T-helper 1 cell (primary cell): ENCODE data around the gene KLF7.

ENCODE experiments used
- DNase-seq, 5 donors: peaks; one replicate each; pipeline ENCODE4 v3.0.0-alpha.2; 2012 to 2020

Gene KLF7

DNA sequence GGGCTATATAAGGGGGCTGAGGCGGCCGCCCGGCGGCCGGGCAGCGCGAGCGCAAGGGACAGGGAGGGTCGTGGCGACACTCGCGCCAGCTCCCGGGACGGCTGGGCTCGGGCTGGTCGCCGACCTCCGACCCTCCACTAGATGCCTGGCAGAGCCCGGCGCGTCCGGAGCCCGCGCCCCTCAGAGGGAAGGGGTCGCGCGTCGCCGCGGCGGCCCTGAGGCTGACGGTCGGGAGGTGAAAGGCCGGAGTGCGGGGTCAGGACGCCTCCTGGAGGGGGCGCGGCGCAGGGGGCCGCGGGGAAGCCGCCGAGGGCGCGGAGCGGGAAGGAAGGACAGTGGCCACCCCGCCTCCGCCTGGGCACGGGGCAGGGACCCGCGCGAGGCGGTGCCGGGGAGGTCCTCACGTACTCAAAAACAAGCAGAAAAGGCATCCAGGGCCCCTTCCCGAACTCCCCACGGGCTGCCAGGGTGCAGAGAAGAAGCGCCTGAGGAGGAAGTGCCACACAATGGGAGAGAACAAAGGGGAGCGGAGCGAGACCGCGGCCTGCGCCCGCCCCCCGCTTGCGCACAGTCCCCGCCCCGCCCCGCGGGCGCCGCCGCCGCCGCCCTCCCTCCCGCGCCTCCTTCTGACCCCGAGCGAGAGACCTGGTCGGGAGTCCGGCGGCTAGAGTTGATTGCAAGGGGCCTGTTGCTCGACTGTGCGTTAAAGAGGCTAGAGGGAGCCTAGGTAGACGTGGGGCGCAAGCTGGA lies 776 bp upstream of the KLF7 start:
- DNase-seq: peak; percentile 47 to 75 (median 63)

DNA sequence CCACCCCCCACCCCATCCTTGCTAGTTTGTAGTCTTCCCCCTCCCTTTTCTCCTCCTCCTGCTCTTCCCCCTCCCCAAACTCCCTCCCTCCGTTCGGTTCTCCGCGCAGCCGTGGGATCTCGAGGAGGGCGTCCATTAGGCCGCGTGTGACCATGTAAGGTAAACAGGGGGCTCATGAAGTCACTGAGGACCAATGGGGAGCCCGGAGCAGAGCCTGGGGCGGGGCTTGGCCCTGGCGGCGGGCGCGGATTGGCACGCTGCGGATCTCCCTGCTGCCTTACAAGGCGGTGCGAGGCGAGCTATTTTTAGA lies 246 bp upstream of the KLF7 start:
- peak; percentile 85 to 99 (median 91) for DNase-seq

DNA sequence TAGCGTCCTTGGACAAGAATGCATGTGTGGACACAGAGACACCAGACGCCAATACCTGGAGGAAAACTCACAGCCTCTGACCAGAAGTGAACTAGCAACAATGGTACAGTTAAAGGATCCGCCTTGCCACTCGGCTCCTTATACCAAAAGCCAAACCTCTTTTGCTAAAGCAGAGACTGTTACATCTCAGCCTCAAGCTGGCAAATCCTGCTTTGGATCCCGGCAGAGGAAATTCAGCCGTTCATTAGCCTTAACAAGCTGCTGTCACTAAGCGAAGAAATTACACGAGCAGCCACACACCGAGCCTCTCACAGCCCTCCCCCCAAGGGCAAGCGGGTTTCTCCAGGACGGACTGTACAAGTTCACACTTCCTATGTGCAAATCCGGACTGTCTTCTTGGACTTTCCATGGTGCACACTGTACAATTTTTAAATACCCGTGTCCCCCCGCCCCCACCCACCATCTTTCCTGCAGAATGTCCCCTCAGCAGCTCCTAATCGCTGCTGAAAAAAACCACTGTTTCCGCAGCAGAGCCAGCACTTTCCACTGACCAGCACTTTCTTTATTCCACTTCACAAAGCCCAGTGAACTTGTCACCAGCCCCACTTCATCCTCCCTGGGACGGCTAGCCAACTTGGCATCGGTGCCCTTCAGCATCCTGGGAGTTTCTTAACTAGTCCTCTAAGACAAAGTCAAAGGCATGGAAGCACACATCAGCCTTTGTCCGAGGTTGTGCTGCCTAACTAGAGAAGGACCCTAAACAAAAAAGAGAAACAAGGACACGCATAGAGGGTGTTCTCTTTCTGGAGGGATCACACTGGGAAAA lies 1.5 kb downstream of the KLF7 start:
- peak in 1 of 5 donors; percentile 33 for DNase-seq

DNA sequence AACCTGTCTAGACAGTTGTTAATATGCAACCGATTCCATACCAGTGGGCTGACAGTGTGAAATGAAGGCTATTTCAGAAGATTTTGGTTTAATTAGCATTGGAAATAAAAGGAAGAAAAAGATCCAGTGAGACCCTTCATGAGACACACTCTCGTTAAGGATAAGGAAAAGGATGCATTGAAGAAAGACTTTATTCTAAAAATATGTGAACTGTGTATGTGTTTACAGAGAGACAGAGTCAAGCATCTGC lies 2.1 kb downstream of the KLF7 start:
- DNase-seq: no peak

DNA sequence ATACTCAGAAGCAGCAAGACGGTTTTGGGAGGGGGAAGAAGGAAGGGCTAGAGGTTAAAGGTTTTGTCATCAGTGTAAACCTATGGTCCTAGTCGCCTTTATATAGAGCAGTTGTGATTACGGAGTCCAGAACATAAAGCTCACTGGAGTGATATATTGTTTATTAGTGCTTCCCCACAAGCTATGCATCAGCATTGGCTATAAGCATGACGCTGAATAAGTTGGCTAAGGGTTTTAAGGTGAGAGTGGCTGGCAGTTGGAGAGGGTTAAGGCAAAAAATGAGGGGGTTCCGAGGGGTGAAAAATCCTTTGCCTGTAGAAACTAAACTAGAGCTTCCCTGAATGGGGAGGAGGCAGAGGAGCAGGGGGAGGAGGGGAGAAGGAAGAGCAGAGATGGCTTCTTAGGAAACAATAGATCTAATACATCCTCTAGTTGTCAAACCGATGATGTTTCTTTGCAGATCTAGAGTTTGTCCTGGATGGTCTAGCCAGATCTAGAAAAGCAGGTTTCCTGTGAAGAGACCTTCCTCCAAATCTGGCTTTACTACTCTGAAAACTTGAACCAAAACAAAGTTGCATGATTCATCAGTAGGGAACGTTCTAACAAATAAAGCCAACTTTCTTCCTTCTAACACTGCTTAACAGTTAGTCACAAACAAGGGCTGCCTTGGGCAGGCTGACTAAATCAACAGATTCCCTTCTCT lies 2.5 kb downstream of the KLF7 start:
- peak in 1 of 5 donors; percentile 52 for DNase-seq

DNA sequence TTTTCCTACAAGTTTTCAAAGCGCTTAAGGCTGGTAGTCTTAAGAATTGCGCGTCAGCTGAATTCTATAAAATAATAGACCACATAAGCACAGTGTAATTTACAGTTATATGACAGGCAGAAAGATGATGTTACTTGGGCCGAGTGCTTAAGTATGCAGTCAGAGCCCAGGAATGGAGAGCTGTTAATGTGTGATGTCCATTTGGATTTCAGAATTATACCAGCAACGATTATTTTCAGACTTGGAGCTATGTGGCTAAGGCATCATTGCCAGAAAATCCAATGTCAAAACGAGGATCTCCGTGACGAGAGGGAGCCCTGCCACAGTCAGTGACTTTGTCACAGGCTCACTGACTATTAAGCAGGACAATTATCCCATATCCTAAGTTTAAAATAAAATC lies 3.4 kb downstream of the KLF7 start:
- no peak for DNase-seq

DNA sequence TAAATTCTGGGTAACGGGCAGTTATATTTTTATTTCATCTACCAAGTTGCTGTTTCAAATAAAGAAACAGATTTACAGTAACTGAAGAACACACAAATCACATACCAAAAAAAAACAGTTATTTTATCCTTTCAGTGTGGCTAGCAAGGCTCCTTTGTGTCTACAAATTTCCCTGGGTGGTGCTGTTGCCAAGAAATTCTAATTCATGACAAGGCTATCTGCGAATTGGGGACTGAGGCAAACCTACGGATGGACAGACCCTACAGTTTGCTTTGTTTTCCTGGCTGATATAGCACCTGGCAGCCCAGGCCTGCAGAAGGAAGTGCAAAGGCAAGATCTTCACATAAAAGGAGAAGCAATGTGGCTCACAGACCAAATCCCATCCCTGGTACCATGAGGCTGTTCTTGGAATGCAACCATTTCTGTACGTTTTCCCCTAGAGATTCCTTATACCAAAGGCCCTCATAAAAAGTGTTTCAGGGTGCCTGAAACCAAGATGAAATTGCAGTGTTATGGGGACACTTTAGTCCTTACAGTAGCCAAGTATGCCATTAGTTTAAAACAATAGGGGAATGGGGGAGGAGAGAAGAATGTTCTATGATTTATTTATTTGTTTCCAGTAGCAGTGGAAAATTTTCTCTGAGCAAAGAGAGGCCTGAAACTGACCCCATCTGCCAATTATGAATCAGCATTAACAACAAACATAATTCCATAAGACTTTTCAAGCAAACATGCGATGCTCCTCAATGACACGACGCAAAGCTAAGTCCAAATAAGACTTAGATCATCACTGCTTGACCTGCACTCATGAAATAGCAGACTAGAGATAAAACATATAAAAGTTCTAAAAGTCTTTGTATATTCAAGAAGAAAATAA lies 4.3 kb downstream of the KLF7 start:
- DNase-seq: no peak

DNA sequence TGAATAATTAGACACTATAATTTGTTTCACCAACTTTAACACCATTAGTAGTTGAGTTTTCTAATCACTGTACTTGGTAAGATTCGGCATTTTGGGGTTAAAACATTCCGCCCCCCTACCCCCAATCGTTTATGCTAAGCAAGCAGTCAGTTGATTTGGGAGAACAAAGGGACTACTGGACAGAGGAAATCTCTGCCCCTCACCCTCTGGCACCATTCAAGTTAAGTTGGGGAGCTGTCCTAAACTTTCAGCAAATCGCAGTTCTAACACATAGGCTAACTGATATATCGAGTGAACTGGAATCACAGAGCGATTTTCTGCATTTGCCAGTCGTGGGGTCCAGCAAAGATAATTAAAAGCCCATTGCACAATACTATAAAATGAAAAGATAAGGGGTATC lies 5.6 kb downstream of the KLF7 start:
- no peak for DNase-seq

DNA sequence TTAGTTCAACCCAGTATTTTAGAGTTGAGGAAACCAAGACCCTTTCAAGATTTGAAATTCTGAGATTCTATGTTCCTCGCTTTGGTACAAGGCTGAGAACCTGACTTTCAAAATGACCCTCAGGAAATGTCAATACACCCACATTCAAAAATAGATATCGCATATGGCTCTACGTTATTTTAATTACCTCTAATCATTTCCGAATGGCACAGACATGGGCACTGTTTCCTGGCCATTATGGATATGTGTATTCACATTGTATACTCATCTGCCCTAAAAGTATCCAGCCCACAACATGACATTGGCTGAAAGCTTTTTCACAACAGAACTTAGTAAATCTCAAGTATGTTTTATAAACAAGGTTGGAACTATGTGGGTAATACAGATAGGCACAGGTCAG lies 6.7 kb downstream of the KLF7 start:
- no peak for DNase-seq

DNA sequence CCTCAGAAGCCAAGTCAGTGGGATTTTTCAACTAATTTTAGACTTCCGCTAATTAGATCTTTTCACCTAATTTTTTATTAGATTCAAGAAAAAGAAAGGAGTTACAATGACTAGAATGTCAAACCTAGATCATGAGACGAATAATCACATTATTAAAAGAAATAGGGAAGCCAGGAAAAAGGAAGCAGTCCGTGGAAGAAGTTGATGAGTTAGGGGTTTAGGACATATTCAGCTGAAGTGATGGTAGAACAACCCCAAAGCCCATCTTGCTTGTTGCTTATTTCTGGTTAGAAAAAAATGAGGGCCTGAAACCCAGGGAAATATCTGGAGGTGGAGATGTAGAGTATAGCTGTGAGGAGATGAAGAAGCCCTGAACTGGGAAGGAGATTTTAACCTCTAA lies 8.0 kb downstream of the KLF7 start:
- DNase-seq: no peak

DNA sequence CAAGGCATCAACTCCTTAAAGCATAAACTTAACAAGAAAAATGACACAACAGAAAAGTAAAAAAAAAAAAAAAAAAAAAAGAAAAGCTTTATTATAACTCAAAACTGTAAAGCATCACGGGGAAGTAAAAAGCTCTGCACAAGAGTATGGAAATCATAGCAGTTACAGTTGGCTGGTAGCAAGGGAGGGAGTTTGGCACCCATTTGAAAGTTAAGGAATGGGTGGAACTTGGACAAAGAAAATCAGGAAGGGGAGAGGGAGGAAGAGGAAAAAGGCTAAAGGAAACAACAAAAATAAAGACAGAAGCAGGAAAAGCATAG lies 8.6 kb downstream of the KLF7 start:
- no peak for DNase-seq

DNA sequence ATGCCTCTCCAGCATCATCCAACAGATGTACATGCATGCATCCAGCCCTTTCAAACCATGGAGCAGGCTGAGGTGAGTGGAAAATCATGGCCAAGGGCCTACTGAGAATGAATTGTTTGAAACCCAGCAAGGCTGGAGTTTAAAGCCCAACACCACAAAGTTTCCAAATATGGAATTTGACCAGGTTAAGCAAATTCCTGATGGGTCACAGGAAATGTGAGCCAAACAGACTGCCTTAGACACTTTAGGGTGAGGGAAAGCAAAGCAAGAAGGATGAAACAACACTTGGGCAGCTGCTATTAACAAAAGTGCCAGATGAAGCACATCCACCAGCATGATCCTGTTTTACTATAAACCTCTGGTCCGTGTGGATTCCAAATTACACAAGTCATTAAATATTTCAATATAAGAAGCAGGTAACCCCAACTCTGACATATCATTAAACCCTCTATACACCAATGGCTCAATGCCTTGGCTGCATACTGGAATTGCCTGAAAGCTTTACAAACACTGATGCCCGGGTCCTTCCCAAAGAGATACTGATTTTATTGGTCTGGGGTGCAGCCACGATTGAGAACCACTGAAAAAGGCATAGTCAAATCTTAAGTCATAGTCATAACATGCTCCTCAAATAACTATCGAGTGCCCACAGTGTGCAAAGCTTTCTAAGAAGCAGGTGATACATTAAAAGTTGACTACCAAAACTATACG lies 9.1 kb downstream of the KLF7 start:
- DNase-seq: peak in 1 of 5 donors; percentile 87

DNA sequence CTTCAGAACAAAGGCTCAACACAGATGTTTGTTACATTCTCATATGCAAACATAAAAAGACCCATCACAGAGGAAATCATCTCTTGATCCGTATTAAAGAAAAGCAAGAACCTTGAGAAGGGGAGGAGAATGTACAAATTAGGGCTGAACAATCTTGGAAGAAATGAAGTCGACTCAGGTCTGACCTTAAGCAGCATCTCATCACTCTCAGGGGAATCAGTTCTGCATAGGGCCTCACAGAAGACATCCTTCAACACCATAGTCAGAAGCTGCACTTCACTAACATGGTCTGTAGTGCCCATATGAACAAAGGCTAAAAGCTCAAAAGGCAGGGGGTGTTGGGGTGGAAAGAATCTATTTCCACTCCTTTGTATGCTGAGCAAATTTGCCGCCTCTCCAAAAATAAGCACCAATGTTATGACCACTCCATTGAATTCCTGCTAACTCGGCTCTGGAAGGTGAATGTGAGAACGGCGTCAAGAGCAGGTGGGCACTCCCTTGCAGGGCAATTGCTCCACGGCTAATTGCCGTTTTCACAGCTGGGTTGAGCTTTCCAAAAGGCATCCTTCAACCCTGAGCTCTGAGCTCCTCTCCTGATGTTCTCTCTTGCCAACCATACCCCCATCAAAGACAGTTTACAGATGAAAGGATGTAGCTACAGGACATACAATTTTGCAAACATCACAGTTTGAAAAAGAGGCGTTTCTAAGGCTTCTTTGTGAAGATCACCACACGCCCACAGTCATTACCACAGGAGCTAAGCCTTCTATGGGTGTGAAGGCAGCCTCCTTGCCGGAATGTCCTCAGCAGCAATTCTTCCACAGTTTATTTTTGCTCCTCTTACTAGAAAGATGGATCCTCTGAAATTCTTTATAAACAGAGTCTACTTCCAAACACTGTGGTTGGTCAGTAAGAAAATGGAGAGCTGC lies 10.0 kb downstream of the KLF7 start:
- peak in 1 of 5 donors; percentile 64 for DNase-seq

DNA sequence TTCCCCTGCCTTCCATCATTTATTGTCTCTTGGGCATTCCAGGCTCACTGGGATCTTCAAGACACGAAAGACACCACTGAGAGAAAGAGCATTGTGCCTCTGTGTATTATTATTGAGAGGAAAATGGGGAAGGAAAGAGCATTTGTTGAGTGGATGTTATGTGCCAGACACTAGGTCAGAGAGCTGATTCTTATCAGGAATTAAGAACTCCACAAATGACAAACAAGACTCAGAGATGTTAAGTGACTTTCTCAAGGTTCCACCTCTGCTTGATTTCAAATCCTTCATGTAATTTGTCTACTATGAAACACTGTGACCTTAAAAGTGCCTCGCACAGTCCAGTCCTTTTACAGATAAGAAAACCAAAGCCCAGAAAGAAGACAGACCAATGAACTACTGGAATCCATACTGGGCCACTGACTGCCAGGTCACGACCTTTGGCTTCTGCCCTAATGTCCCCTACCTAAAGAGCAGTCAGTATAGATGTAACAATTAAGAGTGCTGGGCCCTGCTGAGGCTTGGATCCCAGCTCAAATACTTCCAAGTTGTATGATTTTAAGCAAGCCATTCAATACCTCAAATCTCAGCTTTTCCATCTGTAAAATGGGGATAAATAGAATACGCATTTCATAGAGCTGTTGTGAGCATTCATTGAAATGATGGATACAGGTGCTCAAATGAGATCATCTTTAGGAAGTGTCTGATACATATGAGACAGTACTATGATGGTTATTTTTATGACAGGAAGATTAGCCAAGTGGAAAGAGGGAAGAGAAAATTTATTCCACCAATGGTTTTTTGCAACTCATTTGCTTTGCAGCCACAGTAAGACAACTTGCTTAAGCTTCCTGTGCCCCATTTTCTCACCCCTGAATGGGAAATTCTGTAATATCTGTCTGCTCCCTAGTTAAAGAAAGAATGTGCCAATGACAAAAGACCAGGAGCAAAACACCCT lies 10.9 kb downstream of the KLF7 start:
- no peak for DNase-seq

DNA sequence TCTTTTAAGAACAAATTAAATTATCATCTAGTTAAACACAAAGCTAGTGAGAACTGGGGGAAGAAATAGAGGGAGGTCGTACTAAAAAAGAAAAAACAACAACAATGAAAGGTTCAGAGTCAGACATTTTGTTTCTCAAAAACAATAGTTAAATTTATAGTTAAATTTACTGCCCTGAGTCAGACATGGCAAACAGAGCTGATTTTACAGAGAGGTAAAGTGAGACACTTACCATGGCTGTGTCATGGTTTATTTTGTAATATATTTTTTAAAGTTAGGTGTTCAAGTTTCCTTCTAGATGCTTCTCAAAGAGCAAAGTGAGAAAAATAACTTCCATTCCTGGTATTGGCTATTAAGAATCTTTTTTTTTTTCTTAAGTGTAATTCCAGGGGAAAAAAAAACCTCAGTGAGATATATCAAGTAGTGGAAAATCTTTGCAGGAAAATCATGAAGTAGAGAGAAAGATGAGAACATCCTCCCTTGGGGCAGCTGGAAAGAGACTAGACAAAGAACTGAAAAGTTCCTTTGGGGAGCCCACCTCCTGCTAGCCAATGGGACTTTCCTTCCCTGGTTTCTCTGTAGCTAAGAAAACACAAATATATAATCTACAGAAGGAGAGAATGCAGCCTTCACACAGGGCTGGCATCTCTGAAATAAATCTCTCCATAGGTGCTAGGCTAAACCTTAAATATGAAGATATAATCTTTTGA lies 12.3 kb downstream of the KLF7 start:
- no peak for DNase-seq

DNA sequence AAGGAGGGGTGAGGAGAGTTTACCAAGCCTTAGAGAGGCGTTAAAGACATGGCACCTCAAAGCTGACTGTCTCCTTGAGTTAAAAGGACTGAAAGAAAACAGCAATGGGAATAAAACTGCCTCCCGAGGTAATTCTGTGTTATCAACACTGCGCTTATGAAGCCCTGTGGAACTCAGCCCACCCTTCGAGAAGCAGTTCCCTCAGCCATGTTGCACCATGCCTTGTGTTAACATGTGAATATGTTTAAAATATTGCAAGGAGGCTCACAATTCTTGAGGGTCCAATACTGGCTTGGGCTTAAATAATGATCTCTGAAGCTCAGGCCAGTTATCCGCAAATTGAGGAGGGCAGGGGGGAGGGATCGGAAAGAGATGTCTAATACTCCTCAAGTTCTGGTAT lies 14.7 kb downstream of the KLF7 start:
- no peak for DNase-seq

DNA sequence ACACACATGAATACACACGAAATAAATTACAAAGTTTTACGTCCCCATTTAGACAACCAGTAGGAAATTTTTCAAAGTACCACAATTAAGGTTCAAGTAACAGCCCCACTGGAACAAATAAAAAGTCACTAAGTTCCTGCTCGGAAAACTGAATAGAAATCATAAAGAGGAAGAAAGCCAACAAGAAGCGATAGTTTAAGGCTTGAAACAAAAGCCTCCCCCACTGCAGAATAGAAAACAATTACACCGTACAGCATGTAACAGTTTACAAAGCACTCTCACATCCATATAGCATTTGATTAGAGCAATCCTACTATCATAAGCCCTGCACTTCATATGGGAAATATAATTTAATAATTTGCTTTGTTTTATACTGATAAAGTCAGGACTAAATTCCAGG lies 15.5 kb downstream of the KLF7 start:
- no peak for DNase-seq

DNA sequence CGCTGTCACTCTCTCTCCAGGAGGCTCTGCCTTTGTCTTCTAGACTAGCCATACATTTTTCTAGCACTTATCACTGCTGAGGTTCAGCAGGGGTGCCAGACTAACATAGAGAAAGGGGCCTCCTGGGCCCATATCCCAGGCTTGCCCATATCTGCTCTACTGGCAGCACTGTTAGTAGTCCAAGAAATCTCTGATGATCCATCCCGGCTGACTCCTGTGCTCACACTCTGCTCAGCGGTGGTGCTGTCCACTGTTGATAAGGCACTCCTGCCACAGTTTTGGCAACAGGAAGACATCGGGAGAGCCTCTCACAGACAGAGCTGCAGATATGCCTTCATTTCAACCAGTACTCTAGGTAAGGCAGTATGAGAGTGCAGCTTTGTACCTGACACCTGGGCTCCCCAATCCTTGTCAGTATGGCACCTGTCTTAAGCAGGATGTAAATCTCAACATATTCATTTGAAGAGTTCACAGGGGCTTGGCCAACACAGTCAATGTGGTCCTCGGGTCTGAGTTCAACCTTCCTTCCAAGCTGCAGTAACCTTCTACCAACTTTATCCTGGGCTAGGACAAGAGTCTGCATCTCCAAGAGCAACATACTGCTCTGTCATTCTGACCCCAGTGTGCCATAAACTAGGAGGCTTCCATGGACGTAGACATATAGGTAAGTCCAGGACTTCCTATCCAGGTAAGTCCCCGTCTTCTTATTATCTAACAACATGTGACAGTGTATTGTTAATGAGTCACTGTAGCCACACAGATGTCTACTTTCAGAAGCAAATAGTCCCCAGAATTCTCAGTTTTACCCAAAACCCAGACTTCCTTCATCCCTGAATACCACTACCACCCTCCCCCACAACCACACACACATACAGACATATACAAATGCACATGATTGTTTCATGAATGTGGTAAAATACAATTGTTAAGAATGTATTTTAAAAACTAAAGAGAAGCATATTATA lies 16.2 kb downstream of the KLF7 start:
- peak in 1 of 5 donors; percentile 10 for DNase-seq
